ENCODE results near the gene NUCKS1.

The NUCKS1 gene

DNA sequence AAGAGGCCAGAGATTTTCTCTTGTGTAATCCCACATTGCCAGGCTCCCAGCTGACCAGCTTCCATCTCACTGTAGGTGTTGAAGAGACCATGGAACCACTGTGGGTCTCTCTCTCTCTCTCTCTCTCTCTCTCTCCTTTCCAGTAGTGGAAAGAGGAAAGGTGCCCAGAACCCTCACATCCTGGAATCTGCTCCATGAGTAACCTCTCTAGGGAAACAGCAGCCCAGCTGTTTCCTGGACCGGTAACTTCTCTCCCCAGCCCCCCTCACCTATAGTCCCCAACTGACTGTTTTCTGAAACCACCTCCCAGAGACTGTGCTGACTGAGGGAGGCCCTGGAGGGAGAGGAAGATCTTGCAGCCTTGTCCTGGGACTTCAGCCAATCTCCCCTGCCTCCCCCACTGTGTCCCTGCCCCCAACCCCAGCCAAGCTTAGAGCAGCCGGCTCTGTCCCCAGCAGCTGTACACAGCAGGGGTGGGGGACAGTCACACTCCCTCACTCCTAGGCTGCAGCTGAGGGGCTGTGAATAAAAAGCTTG lies 49.0 kb downstream of the NUCKS1 start:
- no peak for TF ChIP-seq POLR2A (IDR thresholded peaks at IDR 0.05; ENCODE audit: extremely low read depth, insufficient read length)
- TF ChIP-seq, protein P1, sequence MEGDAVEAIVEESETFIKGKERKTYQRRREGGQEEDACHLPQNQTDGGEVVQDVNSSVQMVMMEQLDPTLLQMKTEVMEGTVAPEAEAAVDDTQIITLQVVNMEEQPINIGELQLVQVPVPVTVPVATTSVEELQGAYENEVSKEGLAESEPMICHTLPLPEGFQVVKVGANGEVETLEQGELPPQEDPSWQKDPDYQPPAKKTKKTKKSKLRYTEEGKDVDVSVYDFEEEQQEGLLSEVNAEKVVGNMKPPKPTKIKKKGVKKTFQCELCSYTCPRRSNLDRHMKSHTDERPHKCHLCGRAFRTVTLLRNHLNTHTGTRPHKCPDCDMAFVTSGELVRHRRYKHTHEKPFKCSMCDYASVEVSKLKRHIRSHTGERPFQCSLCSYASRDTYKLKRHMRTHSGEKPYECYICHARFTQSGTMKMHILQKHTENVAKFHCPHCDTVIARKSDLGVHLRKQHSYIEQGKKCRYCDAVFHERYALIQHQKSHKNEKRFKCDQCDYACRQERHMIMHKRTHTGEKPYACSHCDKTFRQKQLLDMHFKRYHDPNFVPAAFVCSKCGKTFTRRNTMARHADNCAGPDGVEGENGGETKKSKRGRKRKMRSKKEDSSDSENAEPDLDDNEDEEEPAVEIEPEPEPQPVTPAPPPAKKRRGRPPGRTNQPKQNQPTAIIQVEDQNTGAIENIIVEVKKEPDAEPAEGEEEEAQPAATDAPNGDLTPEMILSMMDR (IDR thresholded peaks at IDR 0.05; ENCODE audit: low read depth, low read length): no peak
- TF ChIP-seq, protein P2, sequence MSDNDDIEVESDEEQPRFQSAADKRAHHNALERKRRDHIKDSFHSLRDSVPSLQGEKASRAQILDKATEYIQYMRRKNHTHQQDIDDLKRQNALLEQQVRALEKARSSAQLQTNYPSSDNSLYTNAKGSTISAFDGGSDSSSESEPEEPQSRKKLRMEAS (IDR thresholded peaks at IDR 0.05; ENCODE audit: low read depth, low read length): no peak
- no peak for TF ChIP-seq MYC (IDR thresholded peaks at IDR 0.05; ENCODE audit: low read depth, low read length)
- H3K4me3 ChIP-seq (ENCODE audit: low read depth, low read length): no peak overlapping the region
- DNase-seq (ENCODE audit: low read depth): peak; percentile 17

DNA sequence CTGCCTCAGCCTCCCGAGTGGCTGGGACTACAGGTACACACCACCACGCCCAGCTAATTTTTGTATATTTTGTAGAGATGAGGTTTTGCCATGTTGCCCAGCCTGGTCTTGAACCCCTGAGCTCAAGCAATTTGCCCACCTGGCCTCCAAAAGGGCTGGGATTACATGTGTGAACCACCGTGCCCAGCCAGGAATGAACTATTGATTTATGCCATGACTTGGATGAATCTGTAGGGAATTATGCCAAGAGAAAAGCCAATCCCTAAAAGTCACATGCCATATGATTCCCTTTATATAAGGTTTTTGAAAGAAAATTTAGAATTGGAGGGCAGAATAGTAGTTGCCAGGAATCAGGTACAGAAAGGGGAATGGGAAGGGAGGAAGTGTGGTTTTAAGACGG lies 50.6 kb downstream of the NUCKS1 start:
- DNase-seq (ENCODE audit: low read depth): no peak
- TF ChIP-seq, protein P1 (IDR thresholded peaks at IDR 0.05; ENCODE audit: low read depth, low read length): no peak
- TF ChIP-seq POLR2A (IDR thresholded peaks at IDR 0.05; ENCODE audit: extremely low read depth, insufficient read length): no peak
- TF ChIP-seq MYC (IDR thresholded peaks at IDR 0.05; ENCODE audit: low read depth, low read length): no peak
- TF ChIP-seq, protein P2 (IDR thresholded peaks at IDR 0.05; ENCODE audit: low read depth, low read length): no peak
- no peak overlapping the region for H3K4me3 ChIP-seq (ENCODE audit: low read depth, low read length)

DNA sequence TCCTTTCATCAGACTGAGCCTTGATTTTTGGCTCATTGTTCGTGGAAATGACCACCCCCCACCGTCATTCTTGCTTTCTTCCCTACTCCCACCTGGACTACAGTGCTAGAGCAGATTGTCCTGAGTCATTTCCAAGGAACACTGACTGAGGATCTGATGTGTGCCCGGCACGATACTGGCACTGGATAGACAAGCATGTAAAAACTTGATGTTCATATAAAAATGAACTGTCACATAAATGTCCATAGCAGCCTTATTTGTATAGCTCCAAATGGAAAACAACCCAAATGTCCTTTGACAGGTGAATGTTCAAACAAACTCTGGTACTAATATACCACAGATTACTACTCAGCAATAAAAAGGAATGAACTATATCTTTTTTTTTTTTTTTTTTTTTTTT lies 51.1 kb downstream of the NUCKS1 start:
- TF ChIP-seq, protein P2 (IDR thresholded peaks at IDR 0.05; ENCODE audit: low read depth, low read length): no peak
- TF ChIP-seq MYC (IDR thresholded peaks at IDR 0.05; ENCODE audit: low read depth, low read length) (no peak), POLR2A (IDR thresholded peaks at IDR 0.05; ENCODE audit: extremely low read depth, insufficient read length) (no peak)
- TF ChIP-seq, protein P1 (IDR thresholded peaks at IDR 0.05; ENCODE audit: low read depth, low read length): no peak
- H3K4me3 ChIP-seq (ENCODE audit: low read depth, low read length): no peak overlapping the region
- DNase-seq (ENCODE audit: low read depth): no peak

DNA sequence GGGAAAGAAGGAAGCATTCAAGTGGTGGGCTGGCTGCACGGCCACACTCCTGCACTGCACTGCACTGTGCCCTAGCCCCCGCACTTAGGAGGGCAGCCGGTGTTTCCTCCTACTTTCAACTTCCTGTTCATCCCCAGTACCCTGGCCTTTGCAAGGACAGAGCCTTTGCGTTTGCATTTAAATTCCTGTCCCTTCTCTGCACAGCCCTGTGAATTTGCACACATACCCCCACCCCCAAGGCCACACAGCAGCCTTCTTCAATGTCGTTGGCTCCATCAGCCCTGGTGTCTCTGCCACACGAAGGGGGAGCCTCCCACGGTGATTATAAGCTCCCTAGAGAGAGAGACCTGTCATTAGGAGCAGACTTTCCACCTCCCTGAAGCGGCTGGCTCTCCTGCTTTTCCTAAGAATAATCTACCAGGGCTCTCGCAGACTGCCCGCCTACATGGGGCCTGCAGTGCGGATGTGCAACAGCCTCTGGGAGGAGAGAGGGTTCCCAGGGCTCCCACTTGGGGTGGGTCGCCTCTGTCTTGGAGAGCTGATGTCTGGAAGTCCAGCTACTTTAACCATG lies 56.5 kb downstream of the NUCKS1 start:
- TF ChIP-seq MYC (IDR thresholded peaks at IDR 0.05; ENCODE audit: low read depth, low read length): no peak
- no peak overlapping the region for H3K4me3 ChIP-seq (ENCODE audit: low read depth, low read length)
- peak; percentile 60 for DNase-seq (ENCODE audit: low read depth)

DNA sequence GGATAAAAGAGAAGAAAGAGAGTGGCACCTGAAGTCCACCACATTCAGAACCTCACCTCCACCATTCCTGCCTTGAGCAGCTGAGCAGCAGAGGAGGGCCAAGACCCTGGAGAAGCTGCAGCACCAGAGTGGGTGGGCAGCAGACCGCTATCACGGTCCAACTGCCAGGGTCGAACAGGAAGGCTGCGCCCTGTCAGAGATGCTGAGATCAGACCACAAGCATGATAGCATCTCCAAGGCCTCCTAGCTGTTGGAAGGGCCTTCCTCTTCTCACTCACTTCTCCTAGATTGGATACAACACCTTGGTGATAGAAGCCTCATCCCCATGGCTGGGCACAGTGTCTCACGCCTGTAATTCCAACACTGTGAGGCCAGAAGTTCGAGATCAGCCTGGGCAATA lies 57.6 kb downstream of the NUCKS1 start:
- TF ChIP-seq, protein P1 (IDR thresholded peaks at IDR 0.05; ENCODE audit: low read depth, low read length): no peak
- TF ChIP-seq MYC (IDR thresholded peaks at IDR 0.05; ENCODE audit: low read depth, low read length): no peak
- no peak for TF ChIP-seq POLR2A (IDR thresholded peaks at IDR 0.05; ENCODE audit: extremely low read depth, insufficient read length)
- TF ChIP-seq, protein P2 (IDR thresholded peaks at IDR 0.05; ENCODE audit: low read depth, low read length): no peak
- H3K4me3 ChIP-seq (ENCODE audit: low read depth, low read length): no peak overlapping the region
- no peak for DNase-seq (ENCODE audit: low read depth)

DNA sequence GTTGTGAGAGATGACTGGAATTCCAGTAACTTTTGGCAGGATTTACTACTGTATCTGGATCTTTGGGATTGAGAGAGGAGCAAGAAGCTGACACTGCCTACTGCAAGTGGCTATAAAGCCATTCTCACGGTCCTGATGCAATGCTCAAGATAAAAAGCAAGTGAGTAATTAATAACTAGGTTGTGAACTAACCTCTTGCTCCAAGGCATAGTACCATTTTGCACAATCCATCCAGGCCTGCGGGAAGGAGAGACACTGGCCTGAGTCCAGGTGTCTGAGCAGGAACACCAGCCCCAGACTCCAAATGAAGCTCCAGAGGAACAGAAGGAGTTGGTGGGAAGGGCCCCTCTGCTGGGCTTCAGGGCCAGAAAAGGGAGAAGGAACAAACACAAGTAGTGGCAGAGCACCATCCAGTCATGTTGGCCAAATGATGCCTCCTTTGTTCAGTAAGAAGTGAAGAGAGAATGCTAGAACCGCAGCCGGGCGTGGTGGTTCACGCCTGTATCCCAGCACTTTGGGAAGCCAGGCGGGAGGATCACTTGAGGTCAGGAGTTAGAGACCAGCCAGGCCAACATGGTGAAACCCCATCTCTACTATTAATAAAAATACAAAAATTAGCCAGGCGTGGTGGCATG lies 59.7 kb downstream of the NUCKS1 start:
- TF ChIP-seq, protein P2 (IDR thresholded peaks at IDR 0.05; ENCODE audit: low read depth, low read length): no peak
- no peak for TF ChIP-seq MYC (IDR thresholded peaks at IDR 0.05; ENCODE audit: low read depth, low read length)
- TF ChIP-seq, protein P1 (IDR thresholded peaks at IDR 0.05; ENCODE audit: low read depth, low read length): no peak
- no peak for TF ChIP-seq POLR2A (IDR thresholded peaks at IDR 0.05; ENCODE audit: extremely low read depth, insufficient read length)
- DNase-seq (ENCODE audit: low read depth): no peak
- H3K4me3 ChIP-seq (ENCODE audit: low read depth, low read length): no peak overlapping the region

Data from NB4 (cell line).